ENCODE data around the gene RDH5. TPM values are rescaled to one million over a fixed set of nuclear protein-coding genes. Genes with fewer than 3 reads are reported as not detected.

Gene RDH5
- total RNA-seq, 1 donor from 2014 or later, result 3.0 TPM

DNA sequence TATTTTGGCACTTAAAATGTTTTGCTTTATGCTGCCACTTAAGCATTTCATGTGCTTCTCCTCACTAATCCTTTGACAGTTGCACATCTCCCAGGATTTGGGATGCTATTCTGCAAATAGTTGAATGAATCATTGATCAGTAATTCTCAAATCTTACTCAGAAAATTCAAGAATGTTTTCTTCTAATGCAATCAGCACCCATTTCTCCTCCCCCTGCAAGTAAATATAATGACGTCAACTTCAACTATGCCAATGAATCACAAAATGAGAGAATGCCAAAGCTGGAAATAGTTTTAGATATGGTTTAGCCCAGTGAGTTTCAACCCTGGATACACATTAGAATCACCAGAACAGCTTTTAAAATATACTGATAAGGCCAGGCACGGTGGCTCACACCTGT, 6.5 kb upstream of the RDH5 start:
- H2AFZ ChIP-seq (replicated peaks), result no peak overlapping the region
- H3K79me2 ChIP-seq (ENCODE audit: low read depth), result peaks cover 11% of the 10 kb centered on the region
- H3K9me3 ChIP-seq (ENCODE audit: low read depth), result no peaks in the 10 kb centered on the region
- peaks cover 3% of the 10 kb centered on the region for H3K36me3 Mint-ChIP-seq
- H3K27me3 Mint-ChIP-seq (ENCODE audit: insufficient read depth, low read depth), result peaks cover 21% of the 10 kb centered on the region
- H3K4me1 Mint-ChIP-seq, result peaks cover 42% of the 10 kb centered on the region
- H3K4me2 ChIP-seq, result no peak overlapping the region
- H3F3A ChIP-seq (ENCODE audit: low read depth), result peaks cover 41% of the 10 kb centered on the region
- H3K36me3 ChIP-seq, result no peaks in the 10 kb centered on the region
- no peak overlapping the region for H3K27ac Mint-ChIP-seq
- H3K4me1 ChIP-seq, result peaks cover 27% of the 10 kb centered on the region
- H3K4me3 ChIP-seq, result no peak overlapping the region
- H3K9ac ChIP-seq, result no peak overlapping the region
- no peak overlapping the region for H3K27ac ChIP-seq
- no peaks in the 10 kb centered on the region for H4K20me1 ChIP-seq (ENCODE audit: low read depth)
- DNase-seq (ENCODE audit: low spot score), result no peak
- no peak for TF ChIP-seq EZH2 (IDR thresholded peaks at IDR 0.05)
- no peak for TF ChIP-seq EZH2phosphoT487 (IDR thresholded peaks at IDR 0.05)
- TF ChIP-seq, protein P1, sequence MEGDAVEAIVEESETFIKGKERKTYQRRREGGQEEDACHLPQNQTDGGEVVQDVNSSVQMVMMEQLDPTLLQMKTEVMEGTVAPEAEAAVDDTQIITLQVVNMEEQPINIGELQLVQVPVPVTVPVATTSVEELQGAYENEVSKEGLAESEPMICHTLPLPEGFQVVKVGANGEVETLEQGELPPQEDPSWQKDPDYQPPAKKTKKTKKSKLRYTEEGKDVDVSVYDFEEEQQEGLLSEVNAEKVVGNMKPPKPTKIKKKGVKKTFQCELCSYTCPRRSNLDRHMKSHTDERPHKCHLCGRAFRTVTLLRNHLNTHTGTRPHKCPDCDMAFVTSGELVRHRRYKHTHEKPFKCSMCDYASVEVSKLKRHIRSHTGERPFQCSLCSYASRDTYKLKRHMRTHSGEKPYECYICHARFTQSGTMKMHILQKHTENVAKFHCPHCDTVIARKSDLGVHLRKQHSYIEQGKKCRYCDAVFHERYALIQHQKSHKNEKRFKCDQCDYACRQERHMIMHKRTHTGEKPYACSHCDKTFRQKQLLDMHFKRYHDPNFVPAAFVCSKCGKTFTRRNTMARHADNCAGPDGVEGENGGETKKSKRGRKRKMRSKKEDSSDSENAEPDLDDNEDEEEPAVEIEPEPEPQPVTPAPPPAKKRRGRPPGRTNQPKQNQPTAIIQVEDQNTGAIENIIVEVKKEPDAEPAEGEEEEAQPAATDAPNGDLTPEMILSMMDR (IDR thresholded peaks at IDR 0.05), result no peak
- peaks cover 26% of the 10 kb centered on the region for H3K27me3 ChIP-seq
- H3K9me3 Mint-ChIP-seq, result peaks cover 6% of the 10 kb centered on the region
- H3K4me3 Mint-ChIP-seq, result peak overlapping the region; percentile 2

DNA sequence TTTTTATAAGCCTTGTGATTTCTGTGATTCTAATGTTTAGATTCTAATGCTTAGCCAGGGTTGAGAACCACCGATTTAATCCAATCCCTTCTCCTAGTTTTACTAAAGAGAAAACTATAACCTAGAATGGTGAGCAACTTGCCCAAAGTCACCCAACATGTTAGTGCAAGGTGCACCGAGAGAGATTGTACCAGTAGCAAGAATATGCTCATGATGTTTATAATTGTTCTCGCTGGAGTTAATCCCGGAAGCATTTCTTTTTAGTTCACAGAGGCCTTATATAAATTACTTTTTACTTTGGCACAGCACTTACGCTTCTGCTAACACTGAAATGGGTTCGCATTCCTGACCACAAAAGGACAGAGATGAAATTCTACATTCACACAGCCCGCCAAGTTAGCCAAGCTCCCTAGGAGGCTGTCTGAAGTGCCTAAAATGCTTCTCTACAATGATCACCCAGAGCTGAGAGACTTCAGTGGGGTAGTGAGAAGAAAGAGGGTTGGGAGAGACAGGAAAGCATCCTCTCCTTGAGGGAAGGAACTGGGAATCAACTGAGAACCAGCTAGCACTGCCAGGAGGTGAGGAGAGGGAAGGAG, 4.9 kb upstream of the RDH5 start:
- H3K4me1 Mint-ChIP-seq, result peaks cover 41% of the 10 kb centered on the region
- Histone ChIP-seq H3F3A (ENCODE audit: low read depth) (peaks cover 38% of the 10 kb centered on the region), H3K79me2 (ENCODE audit: low read depth) (peaks cover 16% of the 10 kb centered on the region), H3K4me1 (peaks cover 31% of the 10 kb centered on the region), H3K9me3 (ENCODE audit: low read depth) (no peaks in the 10 kb centered on the region), H3K4me2 (peak overlapping the region; percentile 79), H3K4me3 (peak overlapping the region; percentile 88), H2AFZ (replicated peaks) (peak overlapping the region; percentile 87), H3K27me3 (peaks cover 15% of the 10 kb centered on the region), H3K9ac (no peak overlapping the region), H3K27ac (no peak overlapping the region), H3K36me3 (no peaks in the 10 kb centered on the region), H4K20me1 (ENCODE audit: low read depth) (no peaks in the 10 kb centered on the region)
- H3K36me3 Mint-ChIP-seq, result peaks cover 3% of the 10 kb centered on the region
- H3K27me3 Mint-ChIP-seq (ENCODE audit: insufficient read depth, low read depth), result peaks cover 18% of the 10 kb centered on the region
- peak overlapping the region; percentile 97 for H3K27ac Mint-ChIP-seq
- TF ChIP-seq, protein P1 (IDR thresholded peaks at IDR 0.05), result no peak
- TF ChIP-seq EZH2phosphoT487 (IDR thresholded peaks at IDR 0.05) (no peak), EZH2 (IDR thresholded peaks at IDR 0.05) (no peak)
- H3K4me3 Mint-ChIP-seq, result peak overlapping the region; percentile 92
- H3K9me3 Mint-ChIP-seq, result peaks cover 6% of the 10 kb centered on the region
- no peak for DNase-seq (ENCODE audit: low spot score)

DNA sequence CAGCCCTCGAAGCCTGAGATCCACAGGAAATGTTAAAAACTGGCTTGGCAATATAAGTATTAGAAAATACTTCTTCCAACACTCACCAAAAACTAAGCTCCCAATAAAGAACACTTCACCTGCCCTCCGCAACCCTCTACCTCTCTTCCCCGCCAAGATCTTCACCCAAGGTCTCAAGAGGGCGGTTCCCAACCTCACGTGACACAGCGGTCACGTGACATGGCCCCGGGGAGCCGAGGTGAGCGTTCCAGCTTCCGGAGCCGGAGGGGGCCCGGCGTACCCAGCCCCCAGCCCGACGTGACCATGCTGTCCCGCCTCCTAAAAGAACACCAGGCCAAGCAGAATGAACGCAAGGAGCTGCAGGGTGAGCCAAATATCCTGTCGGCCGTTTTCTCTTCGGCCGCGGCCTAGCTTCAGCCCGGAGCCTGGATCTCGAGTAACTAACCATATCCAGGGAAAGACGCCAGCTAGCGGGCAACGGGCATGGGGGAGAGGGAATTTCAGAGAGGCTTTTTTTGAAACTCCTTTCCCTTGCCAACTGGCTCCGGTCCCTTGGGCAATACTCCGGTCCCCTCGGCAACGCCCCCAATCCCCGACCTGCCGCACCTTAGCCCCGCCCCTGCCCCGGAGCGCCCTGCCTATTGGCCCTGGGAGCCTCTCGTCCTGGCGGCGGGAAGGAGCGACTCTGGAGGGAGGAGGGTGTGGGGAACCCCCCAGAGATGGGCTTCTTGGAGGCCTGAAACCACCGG, 4.2 kb upstream of the RDH5 start, which contains the start of gene BLOC1S1:
TSS of gene BLOC1S1 (plus strand) at position 214 of the 749 bp plus-strand sequence. CDS start at position 220, 6 bp downstream.
- H3K27me3 Mint-ChIP-seq (ENCODE audit: insufficient read depth, low read depth), result peaks cover 20% of the 10 kb centered on the region
- DNase-seq (ENCODE audit: low spot score), result peak; percentile 95
- peaks cover 3% of the 10 kb centered on the region for H3K36me3 Mint-ChIP-seq
- no peaks in the 10 kb centered on the region for H3K9me3 ChIP-seq (ENCODE audit: low read depth)
- H3K4me2 ChIP-seq, result peak within 1 kb of the TSS; percentile 79
- H3K4me1 Mint-ChIP-seq, result peaks cover 41% of the 10 kb centered on the region
- peak within 1 kb of the TSS; percentile 59 for H3K9ac ChIP-seq
- H3K4me1 ChIP-seq, result peaks cover 31% of the 10 kb centered on the region
- peaks cover 38% of the 10 kb centered on the region for H3F3A ChIP-seq (ENCODE audit: low read depth)
- H3K36me3 ChIP-seq, result no peaks in the 10 kb centered on the region
- H3K27ac Mint-ChIP-seq, result peak within 1 kb of the TSS; percentile 97
- H2AFZ ChIP-seq (replicated peaks), result peak within 1 kb of the TSS; percentile 87
- peaks cover 15% of the 10 kb centered on the region for H3K27me3 ChIP-seq
- H3K27ac ChIP-seq, result peak within 1 kb of the TSS; percentile 85
- H3K9me3 Mint-ChIP-seq, result peaks cover 6% of the 10 kb centered on the region
- TF ChIP-seq EZH2 (IDR thresholded peaks at IDR 0.05), result no peak
- TF ChIP-seq, protein P1 (IDR thresholded peaks at IDR 0.05), result no peak
- TF ChIP-seq EZH2phosphoT487 (IDR thresholded peaks at IDR 0.05), result no peak
- peak within 1 kb of the TSS; percentile 88 for H3K4me3 ChIP-seq
- peak within 1 kb of the TSS; percentile 92 for H3K4me3 Mint-ChIP-seq
- H3K79me2 ChIP-seq (ENCODE audit: low read depth), result peaks cover 16% of the 10 kb centered on the region
- no peaks in the 10 kb centered on the region for H4K20me1 ChIP-seq (ENCODE audit: low read depth)

Data from neural progenitor cell (in vitro differentiated cells).